Measurements from ENCODE around the gene TEAD1.
A peak's percentile ranks its signal among the peaks of the same experiment; 100 is the strongest.

The TEAD1 gene

DNA sequence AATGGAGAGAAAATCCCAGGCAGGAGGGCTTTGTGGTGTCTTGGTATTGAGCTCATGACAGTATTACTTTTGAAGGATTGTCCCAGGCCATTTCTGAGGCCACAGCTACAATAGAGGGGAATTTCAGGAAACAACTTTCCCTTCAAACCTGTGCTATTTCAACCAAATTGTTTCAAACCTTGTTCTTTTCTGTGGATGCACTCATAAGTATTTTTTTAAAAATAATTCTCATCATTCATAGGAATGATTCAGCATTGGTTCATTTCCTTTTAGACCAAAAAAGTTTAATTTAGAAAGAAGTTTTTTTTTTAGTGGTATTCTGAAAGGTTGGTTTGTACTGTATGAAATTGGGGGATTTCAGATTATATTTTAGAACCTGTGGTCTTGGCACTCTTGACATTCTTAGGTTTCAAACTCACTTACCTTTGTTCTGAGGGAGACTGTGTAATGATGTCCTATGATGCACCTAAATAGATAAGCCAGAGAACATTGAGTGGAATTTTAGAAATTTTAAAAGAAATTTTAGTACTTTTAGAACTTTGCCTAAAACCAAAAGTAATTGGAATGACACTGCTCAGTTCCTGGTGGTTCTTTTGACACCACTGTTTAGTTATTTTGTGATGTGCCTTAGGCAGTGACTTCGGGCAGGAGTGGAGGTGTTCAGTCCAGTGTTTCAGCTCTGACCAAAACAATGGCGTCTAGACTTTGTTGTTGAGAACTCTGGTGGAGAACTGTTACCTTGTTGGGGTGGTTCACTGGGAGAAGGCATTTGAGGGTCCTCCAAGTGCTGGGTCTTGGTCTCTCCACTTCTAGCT lies 12.2 kb downstream of the TEAD1 start:
- DNase-seq (ENCODE audit: low spot score) = no peak

DNA sequence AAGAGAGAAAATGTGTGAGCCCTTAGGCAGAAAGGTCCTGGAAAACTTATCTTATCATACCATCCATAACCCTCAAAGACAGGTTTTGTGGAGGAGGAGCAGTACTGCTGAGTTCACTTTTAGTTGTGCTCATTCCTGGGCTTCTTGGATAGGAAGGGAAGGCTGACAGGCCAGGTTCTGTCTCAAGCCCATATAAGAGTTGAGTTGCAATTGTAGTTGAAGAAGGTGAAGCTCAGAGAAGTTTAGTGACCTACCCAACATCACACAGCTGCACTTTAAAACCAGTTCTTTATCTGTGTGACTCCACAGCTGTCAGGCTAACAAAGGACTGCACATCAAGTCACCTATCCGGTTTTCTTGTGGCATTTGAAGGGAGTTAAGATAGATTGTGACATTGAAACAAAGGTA lies 13.0 kb downstream of the TEAD1 start:
- no peak for DNase-seq (ENCODE audit: low spot score)

DNA sequence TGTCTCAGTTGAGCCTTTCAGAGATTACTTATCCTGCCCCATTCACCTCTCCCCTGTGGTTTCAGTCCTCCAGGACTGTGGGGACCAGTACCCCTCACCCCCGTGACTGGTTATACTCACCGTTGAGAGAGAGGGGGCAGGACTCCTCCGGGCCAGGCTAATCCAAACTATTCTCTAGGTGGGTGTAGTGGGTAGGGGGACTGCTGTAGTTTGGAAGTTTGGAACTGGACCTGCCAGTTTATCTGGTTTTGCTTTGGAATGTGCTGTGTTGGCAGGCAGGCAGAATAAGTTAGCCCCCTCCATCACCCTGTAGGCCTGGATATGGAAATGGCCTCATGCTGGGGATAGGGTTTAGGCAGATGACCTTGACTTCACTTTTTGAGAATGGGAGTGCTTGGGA lies 13.5 kb downstream of the TEAD1 start:
- peak; percentile 49 for DNase-seq (ENCODE audit: low spot score)

DNA sequence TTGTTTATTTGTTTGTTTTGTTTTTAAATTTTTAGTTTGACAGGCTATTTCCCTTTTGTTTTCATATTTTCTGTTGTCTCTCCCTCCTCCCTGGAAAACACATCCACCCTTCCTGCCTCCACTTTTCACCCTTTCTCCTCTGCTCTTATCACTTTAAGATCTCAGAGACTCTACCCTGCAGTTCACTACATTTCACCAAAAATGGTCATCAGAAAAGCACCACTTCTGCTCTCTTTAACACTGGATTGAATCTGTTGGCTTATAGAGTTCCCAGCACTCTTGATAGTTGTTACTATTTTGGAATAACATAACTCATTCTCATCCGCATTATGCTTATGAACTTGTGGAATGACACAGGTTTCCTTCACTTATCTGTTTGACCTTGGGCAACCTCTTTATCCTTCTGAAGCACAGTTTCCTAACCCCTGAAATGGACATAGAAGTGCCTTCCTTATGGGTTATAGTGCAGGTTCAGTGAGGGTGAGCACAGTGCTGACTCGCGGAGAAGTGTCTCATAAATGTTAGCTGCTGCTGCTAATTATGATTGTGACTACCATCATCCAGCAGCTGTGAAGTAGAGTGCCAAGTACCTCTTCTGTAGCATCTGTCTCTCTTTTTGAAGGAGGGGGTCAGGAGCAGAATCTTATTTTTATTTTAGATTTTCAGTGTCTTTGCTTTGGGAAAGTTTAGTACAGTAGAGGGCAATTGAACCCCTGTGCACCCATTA lies 15.0 kb downstream of the TEAD1 start:
- no peak for DNase-seq (ENCODE audit: low spot score)

DNA sequence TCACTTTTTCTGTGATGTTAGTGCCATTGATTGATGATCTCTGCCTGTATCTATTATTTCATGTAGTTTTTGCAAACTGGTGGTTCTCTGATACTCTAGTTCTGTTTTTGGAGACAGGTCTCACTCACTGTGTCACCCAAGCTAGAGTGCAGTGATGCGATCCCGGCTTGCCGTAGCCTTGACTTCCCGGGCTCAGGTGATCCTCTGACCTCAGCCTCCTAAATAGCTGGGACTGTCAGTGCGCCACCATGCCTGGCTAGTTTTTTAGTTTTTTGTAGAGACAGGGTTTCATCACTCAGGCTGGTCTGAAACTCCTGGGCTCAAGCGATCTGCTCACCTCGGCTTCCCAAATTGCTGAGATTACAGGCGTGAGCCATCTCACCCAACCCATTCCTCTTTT lies 16.4 kb downstream of the TEAD1 start:
- no peak for DNase-seq (ENCODE audit: low spot score)

DNA sequence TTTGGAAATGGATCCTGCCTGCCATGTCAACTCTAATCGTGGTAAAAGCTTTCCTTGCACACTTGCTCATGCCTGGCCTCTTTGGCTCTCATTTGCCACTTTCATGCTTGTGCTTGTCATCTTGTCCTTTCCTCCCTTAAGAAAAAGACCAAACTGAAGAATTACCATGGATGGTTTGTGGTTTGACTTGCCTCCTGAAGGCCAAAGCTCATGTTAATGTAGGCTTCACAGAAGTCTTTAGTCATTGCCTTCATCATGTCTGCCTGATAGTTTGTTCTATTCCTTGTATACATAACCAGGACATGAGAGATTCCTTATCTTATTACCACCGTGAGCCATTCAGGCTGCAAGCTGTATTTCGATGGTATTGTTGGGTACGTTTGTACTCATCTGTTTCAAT lies 17.3 kb downstream of the TEAD1 start:
- no peak for DNase-seq (ENCODE audit: low spot score)

DNA sequence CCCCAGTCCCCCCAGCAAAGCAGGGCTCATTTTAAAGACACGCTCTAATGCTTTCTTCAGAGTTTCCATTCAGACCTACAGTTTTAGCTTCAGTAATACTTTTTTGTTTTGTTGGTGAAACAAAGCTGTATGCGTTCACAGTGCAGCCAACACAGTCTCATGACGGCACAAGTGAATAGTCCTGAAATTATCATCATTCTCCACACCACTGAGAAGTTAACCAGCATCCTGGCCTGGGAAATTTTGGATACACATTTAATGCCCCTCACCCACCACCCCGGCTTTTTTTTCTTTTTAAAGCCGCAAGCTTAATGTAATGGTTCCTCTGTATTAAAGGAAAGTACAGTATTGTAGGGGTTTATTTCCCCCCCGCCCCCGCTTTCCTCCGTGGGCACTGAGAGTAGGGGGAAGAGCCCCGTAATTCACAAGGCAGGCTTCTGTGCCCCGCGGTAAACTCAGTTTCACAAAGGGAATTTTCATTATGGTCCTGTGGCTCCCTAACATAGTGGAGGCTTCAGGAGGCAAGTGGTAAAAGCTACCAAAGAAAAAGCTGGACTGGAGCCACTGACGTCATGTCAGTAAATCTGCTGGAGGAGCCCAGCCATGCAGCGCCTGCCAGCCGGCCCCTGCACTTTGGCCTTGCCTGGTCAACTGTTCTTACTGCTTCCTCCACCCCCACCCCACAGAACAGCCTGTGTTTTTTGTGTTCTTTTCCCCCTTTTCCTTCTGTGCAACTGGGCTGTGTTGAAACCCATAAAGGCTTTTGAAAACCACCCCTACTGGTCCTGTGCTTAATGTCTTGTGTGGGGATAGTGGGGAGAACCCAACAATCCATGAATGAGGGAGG lies 18.2 kb downstream of the TEAD1 start:
- DNase-seq (ENCODE audit: low spot score) = peak; percentile 41

DNA sequence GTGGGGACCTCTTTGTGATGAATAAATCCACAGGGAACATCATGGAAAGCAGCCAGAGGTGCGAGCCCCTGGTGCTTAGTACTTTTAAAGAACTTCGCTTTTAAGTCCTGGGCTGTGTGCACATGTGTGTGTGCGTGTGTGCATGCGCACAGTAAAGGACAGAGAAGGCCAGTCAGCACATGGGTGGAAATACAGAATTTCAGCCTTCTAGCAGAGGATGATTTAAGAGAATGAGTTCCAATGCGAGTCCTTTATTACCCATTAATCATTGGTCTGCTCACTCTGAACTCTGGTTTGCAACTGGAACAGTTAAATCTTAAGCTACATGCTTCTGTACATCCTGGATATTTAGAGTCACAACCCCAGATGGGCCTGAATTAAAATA lies 18.9 kb downstream of the TEAD1 start:
- DNase-seq (ENCODE audit: low spot score) = no peak

DNA sequence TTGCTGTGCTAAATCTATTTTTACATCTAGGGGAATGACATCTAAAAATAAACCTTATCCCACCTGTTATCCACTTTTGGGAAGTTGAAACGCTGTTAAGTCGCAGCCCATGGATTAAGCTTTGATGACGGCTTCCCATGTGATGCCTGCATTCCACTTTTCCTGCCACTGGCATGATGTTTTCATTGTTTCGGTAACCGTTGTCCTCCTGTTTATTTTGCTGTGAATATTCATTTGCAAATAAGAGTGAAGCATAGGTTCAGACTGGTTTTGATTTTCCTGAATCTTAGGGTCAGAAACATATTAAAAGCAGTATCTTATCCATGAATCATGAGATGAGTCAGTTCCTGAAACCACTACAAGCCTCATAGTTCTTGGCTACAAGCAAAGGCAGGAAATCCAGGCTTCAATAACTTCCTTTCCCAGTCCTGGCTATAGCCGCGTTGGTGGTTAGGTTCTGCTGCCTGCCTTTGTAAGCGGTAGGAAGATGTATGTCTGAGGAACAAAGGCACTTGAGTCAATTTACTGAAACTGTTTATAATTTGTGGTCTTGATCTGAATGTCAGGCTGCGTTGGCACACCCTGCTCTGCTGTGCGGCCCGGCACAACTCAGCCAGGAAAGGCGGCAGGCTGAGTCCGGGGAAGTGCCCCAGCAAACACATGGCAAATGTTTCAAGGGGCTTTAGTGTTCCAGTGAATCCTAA lies 19.4 kb downstream of the TEAD1 start:
- DNase-seq (ENCODE audit: low spot score) = no peak

DNA sequence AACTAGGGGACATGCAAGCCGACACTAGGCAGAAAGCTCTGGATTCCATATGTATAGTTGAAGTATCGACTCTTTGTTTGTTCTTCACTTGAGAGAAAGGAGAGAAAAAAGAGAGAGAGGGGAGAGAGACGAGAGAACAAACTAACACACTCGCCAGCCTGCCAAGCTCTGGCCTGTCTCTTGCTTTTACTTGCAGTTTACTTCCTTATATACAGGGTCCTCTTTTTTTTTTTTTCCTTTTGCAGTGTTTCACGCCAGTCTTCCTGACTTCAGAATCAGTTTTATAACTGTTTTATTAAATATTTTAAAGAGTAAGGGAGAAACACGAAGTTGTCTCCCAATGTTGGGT lies 19.9 kb downstream of the TEAD1 start:
- DNase-seq (ENCODE audit: low spot score) = no peak

DNA sequence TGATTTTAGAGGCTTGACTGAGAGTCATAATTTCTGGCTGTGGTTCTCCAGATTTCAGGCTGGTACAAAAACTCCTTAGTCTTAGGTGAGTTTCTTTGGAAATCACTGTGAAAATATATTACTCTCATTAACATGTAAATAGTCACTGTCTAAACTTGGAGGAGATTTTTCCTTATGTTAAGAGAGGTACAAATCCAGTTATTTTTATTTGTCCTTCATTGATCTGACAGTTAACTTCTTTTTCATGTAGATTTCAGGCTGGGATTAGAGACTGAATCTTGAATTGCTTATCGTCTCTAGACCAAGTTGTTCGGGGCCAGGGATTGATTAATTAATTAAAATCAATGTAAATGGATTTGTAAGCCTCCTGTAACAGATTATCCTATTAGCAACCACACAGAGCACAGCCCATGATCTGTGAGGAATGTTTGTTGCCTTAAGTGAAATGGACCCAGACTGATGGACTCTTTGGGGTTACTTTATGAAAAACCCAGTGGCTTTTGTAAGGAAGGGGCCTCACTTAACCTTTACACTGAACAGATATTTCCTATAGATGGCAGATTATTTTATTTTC lies 21.1 kb downstream of the TEAD1 start:
- DNase-seq (ENCODE audit: low spot score) = no peak

DNA sequence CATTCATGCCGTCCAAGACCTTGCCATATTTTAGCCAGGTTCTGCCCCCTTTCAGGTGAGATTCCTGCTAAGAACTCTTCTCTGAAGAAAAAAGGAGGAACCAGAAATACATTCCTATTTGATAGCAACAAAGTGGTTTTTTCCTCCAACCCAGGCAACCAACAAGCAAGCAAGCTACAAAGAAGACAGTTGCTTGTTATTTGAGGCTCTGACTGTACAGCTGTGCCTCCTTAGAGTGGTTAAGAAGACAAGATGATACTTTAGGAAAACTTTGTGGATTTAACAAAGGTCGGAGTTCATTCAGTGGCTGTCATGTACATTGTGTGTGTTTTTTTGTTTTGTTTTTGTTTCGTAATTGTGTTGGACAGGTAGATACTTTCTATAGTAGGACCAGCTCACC lies 21.7 kb downstream of the TEAD1 start:
- DNase-seq (ENCODE audit: low spot score) = no peak

DNA sequence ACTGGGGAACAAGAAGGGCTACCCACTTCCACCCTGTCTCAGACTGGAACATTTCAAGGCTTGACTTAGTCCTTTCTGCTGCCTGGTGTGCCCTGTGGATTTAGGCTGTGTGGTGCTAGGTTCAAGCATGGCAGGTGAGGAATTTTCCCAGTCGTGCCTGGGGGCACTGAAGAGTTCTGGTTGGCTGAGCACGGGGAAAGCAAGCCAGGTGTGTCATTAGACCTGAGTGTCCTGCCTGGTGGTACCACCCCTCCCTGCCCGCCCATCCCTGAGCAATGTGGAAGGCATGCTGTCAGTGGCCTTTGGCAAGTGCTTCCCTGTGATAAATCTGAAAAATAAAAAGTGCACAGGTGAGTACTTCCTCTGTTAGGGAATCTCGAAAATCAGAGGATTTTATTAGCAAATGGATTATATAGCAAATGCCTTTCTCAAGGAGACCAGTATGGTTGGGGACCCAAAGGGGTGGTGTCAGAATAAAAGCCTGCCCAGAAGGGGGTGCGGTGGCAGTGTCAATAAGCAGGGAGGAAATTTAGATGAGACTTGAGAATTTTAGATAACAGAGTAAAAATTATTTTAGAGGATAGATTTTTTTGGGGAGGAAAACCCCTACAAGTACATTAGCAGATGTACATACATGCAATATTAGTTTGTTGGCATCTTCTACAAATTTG lies 22.8 kb downstream of the TEAD1 start:
- no peak for DNase-seq (ENCODE audit: low spot score)

DNA sequence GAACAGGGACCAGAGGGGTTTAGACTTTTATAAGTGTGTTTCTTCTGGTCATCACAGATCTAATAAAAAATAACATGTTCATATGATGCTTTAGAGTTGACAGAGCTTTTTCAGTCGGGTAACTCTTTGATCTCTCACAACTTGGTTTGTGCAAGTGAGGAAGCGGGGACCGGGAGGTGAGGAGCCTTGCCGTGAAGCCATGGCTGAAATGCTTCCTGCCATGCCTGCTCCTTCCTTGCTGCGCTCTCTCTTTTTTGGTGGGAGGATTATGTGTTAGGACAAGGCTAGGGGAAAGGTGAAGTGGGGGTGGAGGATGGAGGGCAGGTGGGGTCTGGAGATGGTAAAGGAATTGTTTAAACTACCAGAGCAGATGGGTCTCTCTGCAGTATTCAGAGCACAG lies 23.8 kb downstream of the TEAD1 start:
- no peak for DNase-seq (ENCODE audit: low spot score)

DNA sequence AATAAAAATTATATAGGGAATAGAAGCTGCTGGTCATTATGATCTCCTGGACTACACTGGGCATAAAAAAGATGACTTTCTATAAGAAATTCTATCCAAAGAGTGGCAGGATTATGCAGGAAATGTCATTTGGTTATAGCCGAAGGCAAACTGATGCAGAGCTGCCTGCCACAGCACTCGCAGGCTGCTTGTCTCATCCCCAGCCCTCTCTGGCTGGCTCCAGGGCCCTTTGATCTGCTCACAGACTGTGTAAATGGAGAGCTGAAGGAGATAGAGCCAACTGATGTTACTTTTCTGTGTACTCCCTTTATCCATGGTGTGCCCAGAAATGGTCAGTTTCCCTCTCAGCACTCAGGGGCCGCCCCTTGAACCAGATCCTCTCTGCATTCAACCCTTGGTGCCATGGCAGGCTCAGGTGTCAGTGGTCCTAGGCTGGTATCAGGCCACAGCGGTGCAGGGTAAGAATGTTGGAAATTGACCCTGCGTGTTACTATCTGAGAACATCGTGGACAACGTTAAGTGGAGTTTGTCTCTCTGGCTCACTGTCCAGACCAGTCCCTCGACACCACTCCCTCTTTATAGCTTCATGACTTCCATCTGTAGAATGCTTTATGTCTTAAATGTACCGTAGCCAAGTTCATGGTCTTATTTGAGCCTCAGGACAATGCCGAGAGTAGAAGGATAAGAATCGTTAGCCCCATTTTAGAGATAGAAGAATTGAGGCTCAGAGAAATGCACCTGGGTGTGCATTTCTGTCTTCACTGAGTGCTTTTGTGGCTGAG lies 27.8 kb downstream of the TEAD1 start:
- DNase-seq (ENCODE audit: low spot score) = no peak

DNA sequence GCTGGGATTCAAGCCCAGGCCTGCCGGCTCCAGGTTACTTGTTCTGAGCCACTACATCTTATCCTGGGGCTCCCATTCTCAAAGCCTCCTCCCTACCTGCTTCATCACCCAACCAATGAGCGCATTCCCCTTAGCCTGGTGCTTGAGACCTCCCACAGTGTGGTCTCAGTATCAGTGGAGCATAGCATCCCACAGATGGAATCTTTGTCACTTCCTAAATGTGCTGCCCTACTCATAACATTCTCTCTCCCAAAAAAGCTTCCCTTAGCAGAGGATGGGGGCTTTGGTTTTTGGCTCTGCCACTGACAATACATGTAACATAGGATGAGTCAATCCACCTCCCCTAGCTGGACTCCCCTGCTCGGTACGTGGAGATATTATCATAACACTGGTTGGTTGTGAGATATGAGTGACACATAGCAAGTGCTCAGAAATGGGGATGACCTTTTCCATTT lies 28.8 kb downstream of the TEAD1 start:
- DNase-seq (ENCODE audit: low spot score) = no peak

DNA sequence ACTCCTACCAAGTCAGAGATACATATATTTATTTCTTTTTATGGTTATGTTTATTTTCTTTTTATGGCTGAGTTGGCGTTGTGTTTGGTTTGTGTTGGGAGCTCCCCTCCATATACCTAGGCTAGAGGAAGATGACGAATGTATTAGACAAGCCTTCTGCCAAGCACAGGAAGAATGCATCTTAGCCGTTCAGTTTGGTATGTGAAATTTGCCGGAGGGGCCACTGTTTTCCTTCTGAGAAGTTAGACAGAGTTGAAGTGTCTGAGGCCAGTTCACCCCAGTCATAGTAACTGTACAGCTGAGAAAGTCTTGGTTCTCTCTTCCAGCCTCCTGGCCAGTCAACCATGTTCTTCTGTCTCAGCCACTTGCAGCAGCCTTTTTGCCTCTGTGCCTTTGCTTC lies 29.8 kb downstream of the TEAD1 start:
- DNase-seq (ENCODE audit: low spot score) = no peak

DNA sequence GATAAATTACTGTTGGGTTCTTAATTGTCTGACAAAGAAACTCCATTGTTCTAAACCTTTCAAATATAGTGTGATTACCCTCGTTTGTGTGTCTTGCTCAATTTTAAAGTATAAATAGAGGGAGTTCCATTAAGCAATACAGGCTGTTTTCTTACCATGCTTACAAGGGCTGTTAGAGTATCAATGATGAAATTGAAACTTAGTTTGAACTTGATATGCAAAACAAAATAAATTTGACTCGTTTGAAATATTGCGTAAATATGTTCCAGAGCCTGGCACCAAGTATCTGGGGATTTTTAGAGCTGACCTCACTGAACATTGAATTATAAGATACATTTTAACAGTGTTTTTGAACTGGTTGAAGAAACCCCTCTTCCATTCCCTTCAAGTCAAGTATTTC lies 31.7 kb downstream of the TEAD1 start:
- DNase-seq (ENCODE audit: low spot score) = no peak

DNA sequence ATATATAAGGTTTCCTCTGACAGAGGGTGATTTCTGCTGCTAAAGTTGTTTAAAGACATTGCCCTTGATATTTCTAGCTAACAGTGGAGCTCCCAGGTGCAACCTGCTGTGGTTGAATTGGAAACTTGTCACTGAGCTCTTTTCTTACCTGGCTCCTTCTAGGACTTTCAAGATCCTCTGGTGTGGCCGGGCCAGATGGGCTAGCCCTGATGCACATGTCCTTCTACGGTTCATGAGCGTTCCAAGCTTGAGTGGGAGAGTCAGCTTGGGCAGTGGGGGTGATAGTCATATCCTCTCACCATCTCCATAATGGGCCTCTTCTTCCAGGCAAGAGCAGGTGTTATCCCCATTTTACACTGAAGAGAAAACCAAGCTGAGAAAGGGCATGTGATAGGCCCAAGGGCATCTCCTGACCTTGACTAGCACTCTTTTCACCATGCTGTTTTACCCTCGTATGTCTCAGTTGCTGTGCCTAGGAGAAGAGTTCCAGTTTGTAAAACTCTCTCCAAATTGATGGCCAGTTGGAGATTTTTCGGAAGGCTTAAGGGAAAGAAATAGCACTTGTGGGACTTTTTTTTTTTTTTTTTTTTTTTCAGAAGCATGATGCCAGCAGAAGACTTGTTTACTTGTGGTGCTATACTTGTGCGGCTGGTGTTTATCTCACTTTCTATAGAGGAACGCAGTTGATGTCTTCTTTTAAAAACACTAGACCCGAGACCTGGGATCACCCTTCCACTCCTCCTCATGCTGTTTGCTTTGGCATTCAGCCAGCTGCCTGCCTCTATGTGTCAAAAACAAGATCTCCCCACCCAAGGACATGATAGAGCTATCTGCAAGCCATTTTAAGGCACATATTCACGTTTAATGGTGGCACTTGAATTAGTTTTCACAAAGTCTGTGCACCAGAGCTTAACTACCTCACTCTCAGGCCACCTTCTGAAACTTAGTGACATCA lies 32.6 kb downstream of the TEAD1 start:
- DNase-seq (ENCODE audit: low spot score) = no peak

Data from iPS-NIHi11 (cell line).